ENCODE measurements around the gene CES2. TPM values are rescaled to one million over a fixed set of nuclear protein-coding genes. Genes with fewer than 3 reads are reported as not detected.

CES2 gene
- polyA plus RNA-seq, 1 of the 3 experiments (the other 2 are of a cell fraction): 33.1 TPM

DNA sequence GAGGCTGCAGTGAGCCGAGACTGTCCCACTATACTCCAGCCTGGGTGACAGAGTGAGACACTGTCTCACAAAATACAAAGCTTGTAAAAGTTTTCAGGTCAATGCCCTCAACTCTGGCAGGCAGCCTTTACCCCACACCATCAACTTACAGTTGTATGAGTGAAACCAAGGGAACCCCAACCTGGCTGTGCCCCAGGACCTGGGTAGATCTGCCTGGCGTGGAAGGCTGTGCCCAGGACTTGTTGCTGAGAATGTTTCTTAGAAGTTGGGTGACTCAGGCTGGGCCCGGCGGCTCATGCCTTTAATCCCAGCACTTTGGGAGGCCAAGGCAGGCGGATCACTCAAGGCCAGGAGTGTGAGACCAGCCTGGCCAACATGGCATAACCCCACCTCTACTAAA, 33.5 kb downstream of the CES2 start:
- Histone ChIP-seq H3K4me3 (ENCODE audit: low read depth in 2 of 2, low read length in 1 of 2) (no peak overlapping the region), H3K79me2 (ENCODE audit: insufficient read depth) (no peaks in the 10 kb centered on the region), H3K9ac (no peak overlapping the region), H3K9me2 (no peaks in the 10 kb centered on the region), H3K27me3 (ENCODE audit: insufficient read depth) (no peaks in the 10 kb centered on the region), H4K20me1 (ENCODE audit: insufficient read depth) (no peaks in the 10 kb centered on the region), H3F3A (replicated peaks; ENCODE audit: insufficient read depth) (no peaks in the 10 kb centered on the region), H3K9me3 (no peaks in the 10 kb centered on the region), H3K4me1 (ENCODE audit: control insufficient read depth in 1 of 2, insufficient read depth in 2 of 2, low read depth in 1 of 2, low read length in 1 of 2) (peaks cover 0 to 6% of the 10 kb centered on the region in 2 experiments; a peak in 1 of 4 replicates), H3K36me3 (replicated peaks in 1 of 2; ENCODE audit: control insufficient read depth in 1 of 2, insufficient read depth in 2 of 2, low read length in 1 of 2) (no peaks in the 10 kb centered on the region), H3K4me2 (no peak overlapping the region), H3K27ac (ENCODE audit: low read depth in 2 of 2, low read length in 1 of 2) (no peak overlapping the region), H2AFZ (ENCODE audit: low read depth) (no peak overlapping the region)
- DNase-seq: no peak
- CTCF ChIA-PET: interaction anchor here (0.8 to 9.1 kb wide), 8 partner anchors 8 to 135 kb away, joined by 3 to 71 read pairs (median 5); partner anchors contain the start of gene CES3
- TF ChIP-seq NRF1 (IDR thresholded peaks at IDR 0.05; ENCODE audit: low read depth, low read length) (no peak), TEAD4 (IDR thresholded peaks at IDR 0.05; ENCODE audit: borderline replicate concordance, insufficient read depth) (no peak), RCOR1 (IDR thresholded peaks at IDR 0.05; ENCODE audit: low read length) (no peak), SMC3 (IDR thresholded peaks at IDR 0.05; ENCODE audit: low read depth, low read length) (no peak), TCF12 (IDR thresholded peaks at IDR 0.05) (no peak), FOSL2 (IDR thresholded peaks at IDR 0.05; ENCODE audit: borderline replicate concordance, low read depth) (no peak)
- TF ChIP-seq, protein P1, sequence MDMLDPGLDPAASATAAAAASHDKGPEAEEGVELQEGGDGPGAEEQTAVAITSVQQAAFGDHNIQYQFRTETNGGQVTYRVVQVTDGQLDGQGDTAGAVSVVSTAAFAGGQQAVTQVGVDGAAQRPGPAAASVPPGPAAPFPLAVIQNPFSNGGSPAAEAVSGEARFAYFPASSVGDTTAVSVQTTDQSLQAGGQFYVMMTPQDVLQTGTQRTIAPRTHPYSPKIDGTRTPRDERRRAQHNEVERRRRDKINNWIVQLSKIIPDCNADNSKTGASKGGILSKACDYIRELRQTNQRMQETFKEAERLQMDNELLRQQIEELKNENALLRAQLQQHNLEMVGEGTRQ (IDR thresholded peaks at IDR 0.05; ENCODE audit: borderline replicate concordance, low read depth, low read length): no peak
- TF ChIP-seq, protein P2, sequence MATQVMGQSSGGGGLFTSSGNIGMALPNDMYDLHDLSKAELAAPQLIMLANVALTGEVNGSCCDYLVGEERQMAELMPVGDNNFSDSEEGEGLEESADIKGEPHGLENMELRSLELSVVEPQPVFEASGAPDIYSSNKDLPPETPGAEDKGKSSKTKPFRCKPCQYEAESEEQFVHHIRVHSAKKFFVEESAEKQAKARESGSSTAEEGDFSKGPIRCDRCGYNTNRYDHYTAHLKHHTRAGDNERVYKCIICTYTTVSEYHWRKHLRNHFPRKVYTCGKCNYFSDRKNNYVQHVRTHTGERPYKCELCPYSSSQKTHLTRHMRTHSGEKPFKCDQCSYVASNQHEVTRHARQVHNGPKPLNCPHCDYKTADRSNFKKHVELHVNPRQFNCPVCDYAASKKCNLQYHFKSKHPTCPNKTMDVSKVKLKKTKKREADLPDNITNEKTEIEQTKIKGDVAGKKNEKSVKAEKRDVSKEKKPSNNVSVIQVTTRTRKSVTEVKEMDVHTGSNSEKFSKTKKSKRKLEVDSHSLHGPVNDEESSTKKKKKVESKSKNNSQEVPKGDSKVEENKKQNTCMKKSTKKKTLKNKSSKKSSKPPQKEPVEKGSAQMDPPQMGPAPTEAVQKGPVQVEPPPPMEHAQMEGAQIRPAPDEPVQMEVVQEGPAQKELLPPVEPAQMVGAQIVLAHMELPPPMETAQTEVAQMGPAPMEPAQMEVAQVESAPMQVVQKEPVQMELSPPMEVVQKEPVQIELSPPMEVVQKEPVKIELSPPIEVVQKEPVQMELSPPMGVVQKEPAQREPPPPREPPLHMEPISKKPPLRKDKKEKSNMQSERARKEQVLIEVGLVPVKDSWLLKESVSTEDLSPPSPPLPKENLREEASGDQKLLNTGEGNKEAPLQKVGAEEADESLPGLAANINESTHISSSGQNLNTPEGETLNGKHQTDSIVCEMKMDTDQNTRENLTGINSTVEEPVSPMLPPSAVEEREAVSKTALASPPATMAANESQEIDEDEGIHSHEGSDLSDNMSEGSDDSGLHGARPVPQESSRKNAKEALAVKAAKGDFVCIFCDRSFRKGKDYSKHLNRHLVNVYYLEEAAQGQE (IDR thresholded peaks at IDR 0.05; ENCODE audit: low read depth, low read length): no peak
- 89% methylated on average over 4 of the region's 5 CpGs for WGBS (ENCODE audit: low lambda C conversion rate)
- POLR2A ChIA-PET: no interaction called here

DNA sequence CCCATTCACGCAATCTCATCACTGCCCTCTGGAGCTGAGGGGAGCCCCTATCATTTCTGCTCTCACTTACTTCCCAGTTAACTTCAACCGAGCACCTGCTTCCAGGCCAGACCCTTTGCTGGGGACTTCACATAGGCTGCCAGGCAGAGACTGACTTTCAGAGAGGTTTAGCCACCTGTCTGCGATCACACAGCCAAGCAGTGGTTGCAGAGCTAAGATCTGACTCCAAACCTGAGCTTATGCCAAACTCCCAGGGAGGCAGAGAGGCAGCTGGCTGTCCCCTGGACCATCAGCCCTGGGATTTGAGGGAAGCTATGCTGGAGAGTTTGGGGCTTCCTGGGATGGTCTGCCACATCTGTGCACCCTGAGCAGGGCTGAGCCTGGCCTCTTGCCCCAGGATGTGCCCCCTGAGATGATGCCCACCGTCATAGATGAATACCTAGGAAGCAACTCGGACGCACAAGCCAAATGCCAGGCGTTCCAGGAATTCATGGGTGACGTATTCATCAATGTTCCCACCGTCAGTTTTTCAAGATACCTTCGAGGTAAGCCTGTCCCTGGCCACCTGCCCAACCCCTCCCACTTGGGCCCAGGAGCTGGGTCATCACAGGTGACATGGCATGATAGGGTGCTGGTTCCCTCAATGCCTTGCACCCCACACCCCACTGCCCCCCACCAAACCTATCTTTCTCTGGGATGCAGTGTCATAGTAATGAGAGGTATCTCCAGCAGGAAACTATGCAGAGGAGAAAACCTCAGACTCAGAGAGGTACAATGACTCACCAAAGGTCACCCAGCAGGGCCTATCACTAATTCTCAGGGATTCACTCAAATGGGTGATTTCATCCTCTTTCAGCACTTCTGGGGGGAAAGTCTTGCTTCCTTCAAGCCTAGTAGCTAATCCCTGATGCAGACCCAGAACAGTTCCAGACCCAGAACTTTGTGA, 35.7 kb downstream of the CES2 start:
- Histone ChIP-seq H3K27me3 (ENCODE audit: insufficient read depth) (no peaks in the 10 kb centered on the region), H3K27ac (ENCODE audit: low read depth in 2 of 2, low read length in 1 of 2) (no peak overlapping the region), H3F3A (replicated peaks; ENCODE audit: insufficient read depth) (no peaks in the 10 kb centered on the region), H3K4me3 (ENCODE audit: low read depth in 2 of 2, low read length in 1 of 2) (no peak overlapping the region), H4K20me1 (ENCODE audit: insufficient read depth) (no peaks in the 10 kb centered on the region), H3K79me2 (ENCODE audit: insufficient read depth) (no peaks in the 10 kb centered on the region), H3K4me1 (ENCODE audit: control insufficient read depth in 1 of 2, insufficient read depth in 2 of 2, low read depth in 1 of 2, low read length in 1 of 2) (no peaks in the 10 kb centered on the region), H3K4me2 (no peak overlapping the region), H3K9ac (no peak overlapping the region), H3K9me3 (no peaks in the 10 kb centered on the region), H3K9me2 (no peaks in the 10 kb centered on the region), H3K36me3 (replicated peaks in 1 of 2; ENCODE audit: control insufficient read depth in 1 of 2, insufficient read depth in 2 of 2, low read length in 1 of 2) (no peaks in the 10 kb centered on the region), H2AFZ (ENCODE audit: low read depth) (no peak overlapping the region)
- ChIA-PET POLR2A (no interaction called here), CTCF (interaction anchor here (1.3 to 3.6 kb wide), 8 partner anchors 10 to 203 kb away, joined by 3 to 14 read pairs (median 4); partner anchors contain the start of gene CES3)
- WGBS (ENCODE audit: low lambda C conversion rate): 70% methylated on average over 10 of the region's 10 CpGs
- DNase-seq: no peak
- TF ChIP-seq RFX5 (IDR thresholded peaks at IDR 0.05; ENCODE audit: low read length) (no peak), FOSL2 (IDR thresholded peaks at IDR 0.05; ENCODE audit: borderline replicate concordance, low read depth) (no peak), EP300 (IDR thresholded peaks at IDR 0.05; ENCODE audit: borderline replicate concordance in 1 of 2, low read depth in 1 of 2, low read length in 1 of 2) (no peak), JUND (IDR thresholded peaks at IDR 0.05) (no peak), RCOR1 (IDR thresholded peaks at IDR 0.05; ENCODE audit: low read length) (no peak), SIN3A (IDR thresholded peaks at IDR 0.05; ENCODE audit: borderline replicate concordance, low read depth, low read length) (no peak), ELF1 (IDR thresholded peaks at IDR 0.05) (no peak), GATA2 (CRISPR knock-in tag; IDR thresholded peaks at IDR 0.05) (no peak)
- TF ChIP-seq, protein P3, sequence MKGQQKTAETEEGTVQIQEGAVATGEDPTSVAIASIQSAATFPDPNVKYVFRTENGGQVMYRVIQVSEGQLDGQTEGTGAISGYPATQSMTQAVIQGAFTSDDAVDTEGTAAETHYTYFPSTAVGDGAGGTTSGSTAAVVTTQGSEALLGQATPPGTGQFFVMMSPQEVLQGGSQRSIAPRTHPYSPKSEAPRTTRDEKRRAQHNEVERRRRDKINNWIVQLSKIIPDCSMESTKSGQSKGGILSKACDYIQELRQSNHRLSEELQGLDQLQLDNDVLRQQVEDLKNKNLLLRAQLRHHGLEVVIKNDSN (IDR thresholded peaks at IDR 0.05; ENCODE audit: borderline replicate concordance, low read depth): no peak
- TF ChIP-seq, protein P4, sequence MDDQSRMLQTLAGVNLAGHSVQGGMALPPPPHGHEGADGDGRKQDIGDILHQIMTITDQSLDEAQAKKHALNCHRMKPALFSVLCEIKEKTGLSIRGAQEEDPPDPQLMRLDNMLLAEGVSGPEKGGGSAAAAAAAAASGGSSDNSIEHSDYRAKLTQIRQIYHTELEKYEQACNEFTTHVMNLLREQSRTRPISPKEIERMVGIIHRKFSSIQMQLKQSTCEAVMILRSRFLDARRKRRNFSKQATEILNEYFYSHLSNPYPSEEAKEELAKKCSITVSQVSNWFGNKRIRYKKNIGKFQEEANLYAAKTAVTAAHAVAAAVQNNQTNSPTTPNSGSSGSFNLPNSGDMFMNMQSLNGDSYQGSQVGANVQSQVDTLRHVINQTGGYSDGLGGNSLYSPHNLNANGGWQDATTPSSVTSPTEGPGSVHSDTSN (IDR thresholded peaks at IDR 0.05): no peak
- TF ChIP-seq, protein P1 (IDR thresholded peaks at IDR 0.05; ENCODE audit: borderline replicate concordance, low read depth, low read length): no peak
- TF ChIP-seq, protein P5, sequence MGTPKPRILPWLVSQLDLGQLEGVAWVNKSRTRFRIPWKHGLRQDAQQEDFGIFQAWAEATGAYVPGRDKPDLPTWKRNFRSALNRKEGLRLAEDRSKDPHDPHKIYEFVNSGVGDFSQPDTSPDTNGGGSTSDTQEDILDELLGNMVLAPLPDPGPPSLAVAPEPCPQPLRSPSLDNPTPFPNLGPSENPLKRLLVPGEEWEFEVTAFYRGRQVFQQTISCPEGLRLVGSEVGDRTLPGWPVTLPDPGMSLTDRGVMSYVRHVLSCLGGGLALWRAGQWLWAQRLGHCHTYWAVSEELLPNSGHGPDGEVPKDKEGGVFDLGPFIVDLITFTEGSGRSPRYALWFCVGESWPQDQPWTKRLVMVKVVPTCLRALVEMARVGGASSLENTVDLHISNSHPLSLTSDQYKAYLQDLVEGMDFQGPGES (IDR thresholded peaks at IDR 0.05; ENCODE audit: low read depth, low read length): no peak

Measured in SK-N-SH (cell line).